ENCODE results near the gene TMEM115.
"Not testable (repeated sequence)": the region's sequence is repeated elsewhere in the genome, so short reads cannot be mapped to it uniquely, and the experiment has no call there.

The TMEM115 gene

DNA sequence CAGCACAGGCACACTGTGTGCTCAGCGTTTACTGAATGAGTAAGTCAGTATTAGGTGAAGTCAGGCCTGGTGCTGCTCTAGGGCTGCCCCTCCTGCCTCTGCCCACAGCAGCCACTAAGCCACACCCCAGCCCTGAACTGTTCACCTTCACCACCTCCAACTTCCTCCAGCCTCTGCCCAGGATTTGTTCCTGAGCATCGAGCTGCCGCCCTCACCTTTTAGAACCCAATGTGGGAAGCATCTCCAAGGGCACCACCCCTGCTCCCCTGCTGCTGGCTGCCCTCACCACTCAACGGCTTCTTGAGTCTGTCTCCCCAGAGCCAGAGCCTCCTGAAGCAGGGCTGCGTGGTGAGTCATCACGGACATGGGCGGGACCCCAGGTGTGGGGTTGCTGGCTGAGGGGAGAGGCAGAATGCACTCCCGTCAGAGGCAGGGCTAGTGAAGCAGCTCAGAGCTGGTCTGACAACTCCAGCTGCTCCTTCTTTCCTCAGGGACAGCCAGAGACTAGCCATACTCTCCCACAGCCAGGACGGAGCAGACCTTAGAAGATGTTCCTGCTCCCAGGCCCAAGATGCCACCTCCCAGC is 42.6 kb downstream of the TMEM115 start:
- no peak for DNase-seq (ENCODE audit: low spot score)

DNA sequence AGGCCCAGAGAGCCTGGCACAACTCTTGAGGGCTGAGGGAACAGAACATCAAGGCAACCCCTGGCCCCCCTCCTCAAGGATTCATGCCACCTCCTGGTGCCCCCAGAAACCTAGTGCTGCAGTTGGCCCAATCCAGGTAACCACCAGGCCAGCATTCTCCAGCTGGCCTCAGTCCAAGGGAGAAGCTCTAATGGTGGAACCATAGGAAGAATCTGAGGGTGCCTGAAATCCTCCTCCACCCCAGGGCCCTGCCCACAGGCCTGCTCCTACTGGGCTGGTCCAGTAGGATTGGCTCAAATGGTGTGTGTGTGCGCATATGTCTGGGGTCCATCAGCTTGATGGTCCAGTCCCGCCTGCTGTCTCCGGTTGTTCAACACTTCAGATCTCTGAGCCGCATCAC is 44.5 kb downstream of the TMEM115 start:
- no peak for DNase-seq (ENCODE audit: low spot score)

DNA sequence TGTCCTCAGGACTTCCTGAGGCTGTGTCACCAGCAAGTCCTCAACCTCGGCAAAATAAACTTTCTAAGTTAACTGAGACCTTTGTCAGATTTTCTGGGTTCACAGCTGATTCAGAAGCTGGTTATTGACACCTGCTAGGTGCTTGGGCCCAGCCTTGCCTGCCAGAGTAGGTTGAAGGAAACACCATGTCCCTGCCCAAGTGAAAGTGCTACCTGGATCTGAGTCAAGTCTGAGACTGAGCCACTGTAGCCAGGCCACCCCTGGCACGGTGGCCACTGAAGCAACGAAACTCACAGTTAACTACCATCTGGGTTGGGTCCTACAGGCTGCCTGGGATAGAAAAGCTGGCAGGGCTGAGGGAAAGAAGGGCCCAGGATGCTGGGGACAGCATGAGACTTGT is 45.0 kb downstream of the TMEM115 start:
- DNase-seq (ENCODE audit: low spot score), result no peak

- DNase-seq (ENCODE audit: low spot score), result not testable (repeated sequence)
These were observed 47.3 kb downstream of the TMEM115 start for GRCh38 chr3:50312041-50312440.

Measured in putamen (tissue), 1 donor.